Muscle of back (tissue), 11 donors: ENCODE measurements around the gene NOS1AP. TPM values are rescaled to one million over a fixed set of nuclear protein-coding genes. Genes with fewer than 3 reads are reported as not detected.
"Not testable (repeated sequence)": the region's sequence is repeated elsewhere in the genome, so short reads cannot be mapped to it uniquely, and the experiment has no call there.

Experiments
- DNase-seq, 3 donors: peaks; one replicate each; pipeline versions ENCODE4 v3.0.0 to v3.0.0-alpha.2; 2013
- polyA plus RNA-seq, 10 donors: library from polyadenylated mRNA; unstranded; fragments of 120-200 nt; gene quantifications; one replicate each; pipeline ENCODE4 v1.2.1, GENCODE V29; 2013; ENCODE audit not compliant: insufficient read length in 10 of 10

Gene NOS1AP
- polyA plus RNA-seq, 10 donors: 0.45 to 0.89 (median 0.56) TPM

DNA sequence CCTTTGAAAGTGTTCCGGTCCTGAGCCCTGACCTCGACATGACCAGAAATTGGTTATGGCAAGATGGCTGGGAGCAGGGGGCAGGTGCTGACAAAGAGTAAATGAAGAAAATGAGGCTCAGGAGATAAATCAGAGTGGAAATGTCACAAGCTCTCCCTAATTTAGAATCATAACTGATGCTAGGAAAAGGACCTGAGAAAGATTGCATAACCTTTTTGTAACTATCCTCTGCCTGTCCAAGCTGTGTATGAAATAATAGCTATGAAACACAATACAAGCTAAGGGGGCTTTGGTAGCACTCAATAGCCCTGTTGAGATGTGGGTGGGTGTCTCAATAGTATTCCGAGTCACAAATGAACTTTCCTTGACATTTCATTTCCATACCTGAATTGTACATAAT, 12.9 kb upstream of the NOS1AP start:
- no peak for DNase-seq

DNA sequence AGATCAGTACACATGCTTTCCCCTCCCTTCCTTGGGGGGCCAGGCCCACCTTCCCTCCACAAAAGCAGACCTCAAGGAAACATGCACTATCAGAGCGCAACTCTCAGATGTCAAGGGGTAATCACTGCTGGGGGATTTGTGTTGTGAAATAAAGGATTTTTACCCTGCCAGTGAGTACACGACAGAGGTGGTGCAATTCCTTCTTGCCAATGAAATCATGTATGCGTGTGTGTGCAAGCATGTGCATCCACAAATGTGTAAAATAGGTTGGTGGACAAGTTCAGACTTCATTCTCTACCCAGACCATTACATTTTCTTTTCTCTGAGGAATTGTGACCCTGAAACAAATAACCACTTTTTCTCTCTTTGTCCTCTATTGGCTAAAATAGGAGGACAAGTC, 9.8 kb upstream of the NOS1AP start:
- no peak for DNase-seq

DNA sequence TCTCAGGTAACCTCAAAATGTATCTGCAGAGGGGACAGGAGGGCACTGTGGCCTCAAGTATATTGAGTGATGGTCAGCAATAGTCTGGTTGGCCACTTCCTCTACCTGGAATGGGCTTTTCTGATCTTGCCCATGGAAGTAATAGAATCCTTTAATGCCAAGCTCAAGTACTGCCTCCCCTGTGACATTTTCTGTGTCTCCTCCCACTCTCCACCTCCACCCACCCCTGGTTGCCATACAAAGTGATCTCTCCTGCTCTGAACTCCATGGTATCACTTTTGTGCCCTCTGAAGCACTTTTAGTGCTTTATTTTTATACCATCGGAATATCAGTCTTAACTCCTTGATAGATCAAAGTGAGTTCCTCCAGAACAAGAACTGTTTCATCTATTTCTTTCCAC, 9.2 kb upstream of the NOS1AP start:
- no peak for DNase-seq

DNA sequence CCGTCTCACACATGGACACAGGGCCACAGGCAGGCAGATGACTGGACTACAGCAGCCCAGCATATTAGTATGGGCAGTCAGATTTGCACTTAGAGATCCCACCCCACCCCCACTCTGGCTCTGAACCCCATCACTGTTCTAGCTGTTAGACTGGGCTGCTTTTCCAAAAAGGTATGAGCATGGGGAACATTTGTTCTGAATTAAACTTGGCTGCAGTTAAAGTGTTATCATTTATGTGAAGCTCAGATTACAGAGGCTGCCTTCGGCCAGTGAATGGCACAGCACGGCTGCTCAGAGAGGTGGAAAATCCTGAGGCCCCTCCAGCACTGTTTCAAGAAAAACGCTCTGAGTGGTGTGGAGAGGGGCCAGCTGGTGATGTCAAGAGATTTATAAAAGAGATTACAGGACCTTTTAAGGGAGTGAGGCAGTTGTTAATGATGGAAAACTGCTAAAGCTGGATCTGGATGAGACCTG, 6.9 kb upstream of the NOS1AP start:
- peak in 1 of 3 donors; percentile 9 for DNase-seq

DNA sequence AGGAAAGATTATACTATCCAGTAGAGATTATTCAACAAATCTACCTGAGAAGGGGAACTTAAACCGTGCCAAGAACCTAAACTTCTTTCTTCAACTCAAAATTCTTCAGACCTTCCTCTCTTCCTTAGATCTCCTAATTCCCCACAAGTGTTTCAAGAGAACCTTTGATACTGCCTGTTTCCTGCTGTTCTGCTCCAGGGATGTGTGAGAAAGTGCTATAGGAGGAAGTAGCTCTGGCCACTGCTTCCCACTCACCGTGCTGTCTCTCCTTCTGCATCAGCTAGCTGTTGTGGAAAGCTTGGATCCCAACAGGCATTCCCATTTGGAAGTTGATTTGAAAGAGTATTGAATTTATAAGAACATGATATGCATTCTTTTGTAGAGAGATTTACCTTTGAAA, 4.5 kb upstream of the NOS1AP start:
- no peak for DNase-seq

DNA sequence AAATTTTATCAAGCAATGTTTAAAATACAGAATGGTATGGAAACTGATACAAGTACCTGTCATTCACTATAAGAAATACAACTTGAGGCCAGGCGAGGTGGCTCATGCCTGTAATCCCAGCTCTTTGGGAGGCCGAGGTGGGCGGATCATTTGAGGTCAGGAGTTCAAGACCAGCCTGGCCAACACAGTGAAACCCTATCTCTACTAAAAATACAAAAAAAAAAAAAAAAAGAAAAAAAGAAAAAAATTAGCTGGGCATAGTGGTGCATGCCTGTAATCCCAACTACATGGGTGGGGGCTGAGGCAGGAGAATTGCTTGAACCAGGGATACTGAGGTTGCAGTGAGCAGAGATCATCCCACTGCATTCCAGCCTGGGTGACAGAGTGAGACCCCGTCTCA, 2.7 kb upstream of the NOS1AP start:
- DNase-seq: not testable (repeated sequence)

DNA sequence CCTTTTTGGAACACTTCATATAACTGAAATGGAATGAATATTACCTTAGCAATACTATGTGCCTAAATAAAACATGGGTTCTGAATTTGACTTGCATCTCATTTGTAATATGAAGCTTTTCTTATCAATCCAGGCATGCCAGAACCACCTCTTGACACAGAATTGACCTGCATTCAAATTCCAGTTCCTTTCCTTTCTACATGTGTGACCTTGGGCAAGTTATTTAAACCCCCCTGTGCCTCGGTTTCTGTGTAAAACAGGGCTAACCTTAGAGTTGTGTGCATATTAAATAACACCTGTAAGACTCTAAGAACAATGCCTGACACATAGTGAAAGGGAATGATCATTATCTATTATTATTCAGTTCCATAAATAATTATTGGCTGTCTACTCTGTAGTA, 2.0 kb upstream of the NOS1AP start:
- DNase-seq: no peak

DNA sequence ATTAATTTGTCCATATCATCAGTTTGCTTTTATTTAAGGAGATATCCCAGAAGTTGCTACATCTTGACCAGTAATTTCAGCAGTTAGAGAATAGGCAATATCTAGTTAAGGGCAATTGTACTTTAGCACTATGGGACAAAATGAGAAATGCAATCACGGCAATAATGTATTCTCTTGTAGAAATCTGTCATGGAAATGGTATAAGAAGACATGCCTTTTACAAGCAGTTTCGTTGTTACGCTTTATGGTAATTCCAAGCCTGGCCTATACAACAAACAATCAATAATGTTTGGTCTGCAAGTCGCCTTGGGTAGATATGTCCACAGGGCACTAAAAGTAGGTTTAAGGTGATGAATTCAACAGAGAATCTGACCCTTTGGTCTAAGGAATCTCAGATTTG, 1.2 kb upstream of the NOS1AP start:
- DNase-seq: no peak

DNA sequence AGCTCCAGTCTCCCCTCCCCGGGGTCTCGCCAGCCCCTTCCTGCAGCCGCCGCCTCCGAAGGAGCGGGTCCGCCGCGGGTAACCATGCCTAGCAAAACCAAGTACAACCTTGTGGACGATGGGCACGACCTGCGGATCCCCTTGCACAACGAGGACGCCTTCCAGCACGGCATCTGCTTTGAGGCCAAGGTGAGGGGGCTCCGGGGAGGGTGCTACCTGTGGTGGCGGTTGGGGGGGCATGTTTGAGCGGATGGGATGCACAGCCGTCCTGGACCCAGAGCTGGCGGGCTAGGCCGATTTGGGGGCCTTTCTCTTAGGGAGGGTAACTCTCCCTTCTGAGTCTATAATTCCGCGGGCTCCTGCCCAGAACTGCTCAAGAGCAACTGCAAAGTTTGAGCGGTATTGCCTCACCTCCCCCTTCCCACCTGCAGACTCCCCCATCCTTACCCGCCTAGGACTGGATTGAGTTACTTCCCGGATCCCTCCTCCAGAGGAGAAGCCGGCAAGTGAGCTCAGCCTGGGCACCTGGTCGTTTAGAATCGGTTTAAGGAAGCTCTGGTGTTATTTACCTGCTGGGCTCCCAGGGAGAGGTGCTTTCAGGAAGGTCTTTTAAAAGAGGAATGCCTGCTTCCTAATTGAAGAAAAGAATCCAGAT, 730 bp downstream of the NOS1AP start:
- DNase-seq: no peak

DNA sequence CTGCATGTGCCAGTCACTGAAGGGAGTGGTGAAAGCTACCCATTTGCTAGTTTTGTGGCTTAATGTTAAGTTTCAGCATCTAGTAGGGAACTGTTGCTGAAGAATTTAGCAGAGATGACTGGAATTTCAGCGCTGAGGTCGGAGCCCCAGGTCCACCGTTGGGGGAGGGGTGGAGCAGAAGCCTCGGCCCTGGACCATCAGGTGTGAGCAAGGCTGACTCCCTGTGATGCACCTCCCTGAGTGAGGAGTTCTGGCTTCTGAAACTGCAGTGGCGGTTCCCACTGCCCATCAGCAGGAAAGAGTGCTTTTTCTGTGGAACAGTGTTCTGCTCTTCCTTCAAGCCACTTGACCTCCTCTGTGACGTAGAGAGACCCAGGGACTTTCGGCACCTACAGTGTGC, 1.3 kb downstream of the NOS1AP start:
- no peak for DNase-seq

DNA sequence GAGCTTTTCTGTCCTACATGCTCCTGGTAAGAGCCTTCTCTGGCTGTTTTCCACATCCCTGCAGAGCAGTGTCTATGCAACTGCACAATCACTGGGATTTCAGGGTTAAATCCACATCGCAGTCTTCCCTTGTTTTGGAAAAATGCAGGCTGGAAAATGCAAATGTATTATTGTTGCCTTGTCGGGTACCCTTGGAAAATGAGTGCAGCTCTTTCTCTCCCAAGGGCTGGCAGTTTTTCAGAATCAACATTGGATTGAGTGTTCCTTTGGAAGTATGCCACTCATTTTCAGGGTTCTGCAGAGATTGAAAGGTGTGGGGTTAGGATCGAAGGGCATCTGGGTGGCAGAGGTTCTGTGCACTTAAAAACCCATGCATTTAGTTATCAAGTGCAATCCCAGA, 3.2 kb downstream of the NOS1AP start:
- DNase-seq: no peak

DNA sequence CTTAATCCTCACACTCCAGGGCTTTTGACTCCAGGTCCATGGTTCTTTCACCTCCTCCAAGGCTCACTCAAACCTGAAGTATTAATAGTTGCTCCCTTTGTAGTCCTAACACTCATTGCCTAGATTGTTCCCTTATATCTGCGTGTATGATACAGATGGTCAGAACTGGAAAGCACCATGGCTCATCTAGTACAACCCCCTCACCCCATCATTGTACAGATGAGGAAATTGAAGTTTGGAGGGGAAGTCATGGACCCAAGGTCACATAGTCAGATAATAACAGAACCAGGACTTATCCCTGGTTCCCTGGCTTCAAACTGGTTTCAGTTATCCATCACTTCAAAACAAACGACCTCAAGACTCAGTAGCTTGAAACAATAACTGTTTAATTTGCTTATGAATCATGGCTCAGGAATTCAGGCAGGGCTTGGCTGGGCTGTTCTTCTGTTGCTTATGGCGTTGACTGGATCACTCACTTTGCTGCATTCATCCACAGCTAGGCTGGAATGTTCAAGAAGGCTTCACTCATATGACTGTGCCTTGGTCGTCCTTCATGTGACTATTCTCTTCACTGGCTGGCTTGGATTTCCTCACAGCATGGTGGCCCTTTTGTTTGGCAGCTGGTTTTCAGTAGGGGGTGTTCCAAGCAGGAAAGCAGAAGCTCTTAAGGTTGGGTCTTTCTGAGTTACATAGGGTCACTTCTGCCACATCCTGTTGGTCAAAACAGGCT, 5.0 kb downstream of the NOS1AP start:
- no peak for DNase-seq

DNA sequence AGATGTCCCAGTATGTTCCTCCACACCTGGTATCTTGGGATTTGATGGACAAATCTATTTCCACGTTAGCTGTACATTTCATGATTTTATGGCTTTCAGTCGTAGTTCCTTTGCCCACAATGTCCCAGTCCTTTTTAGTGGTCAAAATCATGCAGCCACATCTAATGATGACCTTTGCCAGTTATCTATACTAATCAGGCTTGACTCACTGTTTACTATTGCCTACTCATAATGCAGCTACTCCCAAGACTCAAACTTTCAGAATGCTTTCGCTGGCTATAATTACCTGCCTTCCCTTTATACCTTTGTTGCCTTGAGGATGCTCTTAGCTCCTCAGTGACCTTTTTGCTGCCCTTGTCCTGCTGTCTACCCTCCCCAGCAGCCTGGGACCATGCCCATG, 6.4 kb downstream of the NOS1AP start:
- DNase-seq: no peak

DNA sequence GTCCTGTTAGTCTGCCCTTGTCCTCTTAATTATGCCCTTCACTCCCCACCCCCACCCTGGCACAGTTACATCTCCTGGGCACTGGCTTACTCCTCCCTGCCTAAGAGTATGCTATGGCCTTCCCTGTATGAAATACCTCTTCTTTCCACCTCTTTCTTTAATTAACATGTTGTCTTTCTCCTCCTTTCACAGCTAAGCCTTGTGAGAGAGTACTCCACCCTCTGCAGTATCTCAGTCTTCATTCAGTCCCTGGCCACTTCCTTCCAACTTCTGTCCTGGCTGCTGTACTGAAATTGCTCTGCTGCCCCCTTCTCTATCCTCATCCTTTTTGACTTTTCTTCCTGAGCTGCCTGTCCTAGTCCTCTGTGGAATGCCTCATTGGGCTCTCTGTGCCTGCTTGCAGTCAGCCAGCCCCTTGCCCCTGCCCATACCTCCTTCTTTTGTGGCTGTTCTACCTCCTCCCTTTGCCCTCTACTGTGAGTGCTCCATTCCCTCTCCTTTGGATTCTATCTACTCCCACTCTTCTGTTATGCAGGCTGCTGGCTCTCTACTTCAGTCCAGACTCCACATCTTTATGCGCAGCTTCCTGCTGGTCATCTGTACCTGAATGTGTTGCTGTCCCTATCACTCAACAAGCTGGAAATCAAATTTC, 8.3 kb downstream of the NOS1AP start:
- no peak for DNase-seq

DNA sequence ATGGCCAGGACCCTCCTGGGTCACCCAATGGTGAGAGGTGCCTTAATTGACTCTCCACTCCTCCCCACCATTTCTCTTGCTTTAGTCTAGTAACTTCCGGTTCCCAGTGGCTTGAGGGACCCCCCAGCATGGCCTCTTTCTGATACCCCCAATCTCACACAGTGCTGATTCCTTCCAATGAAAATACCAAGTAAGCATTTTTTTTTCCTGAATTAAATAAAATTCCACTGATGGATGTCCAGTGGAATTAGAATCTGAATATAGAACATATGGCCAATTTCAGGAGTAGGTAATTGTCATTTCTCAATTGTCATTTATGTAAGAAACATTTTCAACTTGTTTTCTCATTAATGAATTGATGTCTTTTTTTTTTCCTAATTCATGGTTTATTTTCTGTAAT, 9.5 kb downstream of the NOS1AP start:
- DNase-seq: no peak

DNA sequence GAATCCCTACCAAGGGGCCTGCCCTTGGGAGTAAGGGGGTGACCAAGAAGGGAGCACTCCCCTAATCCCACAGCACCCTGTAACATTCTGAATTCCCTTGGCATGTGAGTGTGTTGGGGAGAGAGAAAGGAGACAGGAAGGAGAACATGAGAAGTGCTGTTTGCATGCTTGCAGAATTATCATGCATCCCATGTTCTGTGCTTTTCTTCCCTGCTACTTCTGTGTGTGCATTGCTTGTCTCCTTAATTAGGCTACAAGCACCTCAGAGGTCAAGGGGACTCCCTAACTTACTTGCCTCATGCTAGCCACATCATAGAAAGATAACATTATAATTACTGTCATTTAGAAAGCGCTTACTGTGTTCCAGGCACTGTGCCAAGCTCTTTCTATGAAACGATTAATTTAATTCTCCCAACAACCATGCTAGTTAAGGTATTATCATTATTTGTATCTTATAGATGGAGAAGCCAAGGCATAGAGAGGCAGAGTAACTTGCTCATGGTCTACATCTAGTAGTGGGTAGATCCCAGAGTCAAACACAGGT, 11.1 kb downstream of the NOS1AP start:
- DNase-seq: no peak

DNA sequence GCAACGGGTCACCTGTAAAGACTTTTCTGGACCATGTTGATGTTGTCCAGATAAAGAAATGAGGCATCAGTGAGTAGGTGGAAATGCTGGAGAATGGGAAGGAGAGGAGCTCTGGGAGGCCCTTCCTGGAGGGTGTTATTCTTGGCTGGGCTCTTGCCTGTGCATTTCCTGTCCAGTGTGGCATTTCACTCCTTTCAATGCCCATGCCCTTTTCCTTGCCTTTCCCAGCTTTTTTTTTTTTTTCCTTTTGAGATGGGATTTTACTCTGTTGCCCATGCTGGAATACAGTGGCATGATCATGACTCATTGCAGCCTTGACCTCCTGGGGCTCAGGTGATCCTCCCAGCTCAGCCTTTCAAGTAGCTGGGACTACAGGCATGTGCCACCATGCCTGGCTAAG, 11.8 kb downstream of the NOS1AP start:
- no peak for DNase-seq

DNA sequence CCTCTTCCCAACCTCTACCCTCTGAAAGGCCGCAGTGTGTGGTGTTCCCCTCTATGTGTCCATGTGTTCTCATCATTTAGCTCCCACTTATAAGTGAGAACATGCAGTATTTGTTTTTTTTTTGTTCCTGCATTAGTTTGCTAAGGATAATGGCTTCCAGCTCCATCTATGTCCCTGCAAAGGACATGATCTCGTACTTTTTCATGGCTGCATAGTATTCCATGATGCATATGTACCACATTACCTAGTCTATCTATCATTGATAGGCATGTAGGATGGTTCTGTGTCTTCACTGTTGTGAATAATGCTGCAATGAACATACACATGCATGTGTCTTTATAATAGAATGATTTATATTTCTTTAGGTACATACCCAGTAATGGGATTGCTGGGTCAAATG, 12.6 kb downstream of the NOS1AP start:
- not testable (repeated sequence) for DNase-seq

DNA sequence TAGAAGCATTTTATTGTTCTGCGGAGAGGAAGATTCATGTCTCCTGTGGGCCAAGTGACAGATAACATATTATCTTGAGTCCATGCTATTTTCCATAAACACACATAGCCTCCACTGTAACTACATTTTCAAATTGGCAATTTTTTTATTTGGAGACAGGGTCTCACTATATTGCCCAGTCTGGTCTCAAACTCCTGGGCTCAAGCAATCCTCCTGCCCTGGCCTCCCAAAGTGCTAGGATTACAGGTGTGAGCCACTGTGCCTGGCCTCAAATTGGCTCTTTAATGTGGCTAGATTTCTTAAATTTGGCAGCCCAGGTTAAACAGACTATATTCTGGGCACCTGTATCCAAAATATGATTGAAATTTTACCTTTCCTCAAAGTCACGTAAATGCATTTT, 13.8 kb downstream of the NOS1AP start:
- DNase-seq: no peak

DNA sequence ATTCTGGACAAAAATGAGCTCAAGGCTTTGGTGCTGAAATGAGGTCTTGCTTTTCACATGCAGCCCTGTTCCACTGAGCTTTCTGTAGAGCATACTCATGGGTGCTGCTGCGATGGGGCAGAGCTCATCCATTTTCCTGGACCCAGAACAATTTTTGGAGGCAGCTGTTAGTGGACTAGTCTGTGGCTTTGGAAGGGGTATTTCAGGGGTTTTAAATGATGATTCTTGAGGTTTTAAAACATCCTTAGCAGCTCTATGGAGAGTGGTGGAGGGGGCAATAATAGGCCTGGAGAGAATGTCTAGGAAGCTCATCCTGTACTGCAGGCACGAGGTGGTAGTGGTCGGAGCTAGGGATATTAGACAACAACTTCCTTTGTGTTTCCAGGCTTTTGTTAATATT, 16.5 kb downstream of the NOS1AP start:
- no peak for DNase-seq

DNA sequence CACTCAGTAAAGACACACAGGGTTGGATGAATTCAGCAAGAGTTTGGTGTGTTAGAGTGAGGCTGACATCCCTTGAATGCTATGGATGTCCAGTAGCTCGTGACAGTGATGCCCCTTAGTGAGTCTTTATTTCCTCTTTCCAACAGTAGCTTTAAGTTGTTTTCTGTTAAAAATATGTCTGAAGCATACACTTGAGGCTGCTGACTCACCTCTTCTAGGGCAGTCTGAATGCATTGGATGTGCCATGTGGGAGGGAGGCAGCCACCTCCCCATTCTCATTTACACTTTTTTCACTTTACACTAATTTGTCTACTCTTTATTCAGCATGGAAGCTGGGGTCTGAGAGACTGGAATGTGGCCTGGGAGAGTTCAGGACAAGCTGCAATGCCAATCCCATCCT, 17.6 kb downstream of the NOS1AP start:
- DNase-seq: no peak

DNA sequence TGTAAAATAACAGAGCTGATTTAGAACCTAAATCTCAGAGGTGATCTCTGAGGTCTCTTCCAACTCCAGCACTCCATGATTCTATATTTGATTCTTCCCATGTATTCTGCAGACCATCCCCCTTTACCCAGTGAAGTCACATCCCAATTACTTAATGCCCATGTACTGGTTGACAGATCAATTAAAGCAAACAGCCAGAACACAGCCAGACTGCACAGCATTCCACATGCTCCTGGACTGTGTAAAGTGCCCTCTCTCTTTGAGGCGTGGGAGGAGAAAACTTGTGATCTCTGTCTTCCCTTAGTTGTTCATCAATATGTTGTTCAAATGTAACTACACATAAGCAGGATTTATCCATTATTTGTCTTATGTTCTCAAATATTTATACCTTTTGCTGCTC, 18.1 kb downstream of the NOS1AP start:
- no peak for DNase-seq
